Hippocampal formation (tissue), 2 donors: ENCODE data around the gene TMEM176B.
A peak's percentile ranks its signal among the peaks of the same experiment; 100 is the strongest.
"Not testable (repeated sequence)": the region's sequence is repeated elsewhere in the genome, so short reads cannot be mapped to it uniquely, and the experiment has no call there.

ENCODE experiments used
- DNase-seq, 2 donors: peaks; one replicate each; lab custom pipeline; 2025; lab: John Stamatoyannopoulos, UW

The TMEM176B gene

DNA sequence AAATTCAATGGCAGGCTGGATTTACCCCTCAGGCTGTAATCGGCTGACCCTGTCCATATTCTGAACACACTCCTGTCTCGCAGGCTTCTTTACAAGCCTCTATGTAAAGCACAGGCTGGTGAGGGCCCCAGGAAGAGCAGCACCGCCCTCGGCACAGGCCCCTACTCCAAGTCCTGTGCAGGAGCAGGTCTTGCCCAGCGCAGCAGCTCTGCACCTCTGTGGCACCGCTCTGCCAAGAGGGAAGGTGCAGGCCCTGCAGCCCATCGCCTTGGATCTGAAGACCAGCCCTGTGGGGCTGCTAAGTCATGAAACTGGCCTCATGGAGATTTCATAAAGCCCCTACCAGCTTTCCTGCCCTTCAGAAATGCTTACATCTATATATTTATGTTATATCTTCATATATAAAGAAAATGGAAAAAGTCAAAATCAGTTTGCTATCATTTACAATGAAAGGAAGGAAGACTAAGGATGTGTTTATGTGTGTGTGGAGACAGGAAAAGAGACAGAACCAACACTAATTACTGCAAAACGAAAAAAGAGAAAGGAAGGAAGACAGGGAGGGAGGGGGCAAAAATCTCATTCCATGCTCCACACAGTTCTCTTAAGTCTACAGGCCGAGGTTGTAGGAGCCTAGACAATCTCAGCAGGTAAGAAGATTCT, 9.6 kb downstream of the TMEM176B start:
- DNase-seq, result no peak

DNA sequence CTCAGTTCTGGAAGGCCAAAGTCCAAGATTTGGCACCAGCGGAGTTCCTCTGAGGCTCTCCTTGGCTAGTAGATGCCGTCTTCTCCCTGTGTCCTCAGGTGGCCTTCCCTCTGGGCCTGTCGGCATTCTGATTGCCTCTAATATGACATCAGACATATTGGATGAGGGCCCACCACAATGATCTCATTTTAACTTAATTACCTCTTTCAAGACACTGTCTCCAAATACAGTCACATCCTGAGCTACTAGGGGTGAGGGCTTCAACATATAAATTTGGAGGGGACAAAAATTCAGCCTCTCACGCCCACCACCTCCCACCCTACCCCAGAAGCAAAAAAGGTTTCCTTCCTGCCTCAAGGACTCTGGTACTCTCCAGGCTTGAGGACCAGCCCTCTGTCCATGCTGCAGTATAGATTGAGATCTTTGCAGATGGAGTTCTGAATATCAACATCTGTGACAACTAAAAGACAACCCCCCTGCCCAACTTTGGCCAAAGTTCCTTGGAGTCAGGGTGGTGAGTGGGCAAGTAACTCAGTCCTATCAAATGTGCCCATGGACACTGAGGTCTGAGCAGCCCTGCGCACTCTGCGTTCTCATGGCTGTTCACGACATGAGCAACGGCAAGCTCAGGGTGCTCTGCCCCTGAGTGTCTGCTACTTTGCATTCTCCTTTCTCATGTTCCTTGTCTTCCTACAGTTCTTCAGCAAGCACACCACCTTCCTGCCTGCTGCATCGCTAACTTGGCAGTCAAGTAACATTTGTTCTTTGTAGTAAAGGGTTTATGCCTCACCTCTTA, 11.5 kb downstream of the TMEM176B start:
- DNase-seq, result no peak

DNA sequence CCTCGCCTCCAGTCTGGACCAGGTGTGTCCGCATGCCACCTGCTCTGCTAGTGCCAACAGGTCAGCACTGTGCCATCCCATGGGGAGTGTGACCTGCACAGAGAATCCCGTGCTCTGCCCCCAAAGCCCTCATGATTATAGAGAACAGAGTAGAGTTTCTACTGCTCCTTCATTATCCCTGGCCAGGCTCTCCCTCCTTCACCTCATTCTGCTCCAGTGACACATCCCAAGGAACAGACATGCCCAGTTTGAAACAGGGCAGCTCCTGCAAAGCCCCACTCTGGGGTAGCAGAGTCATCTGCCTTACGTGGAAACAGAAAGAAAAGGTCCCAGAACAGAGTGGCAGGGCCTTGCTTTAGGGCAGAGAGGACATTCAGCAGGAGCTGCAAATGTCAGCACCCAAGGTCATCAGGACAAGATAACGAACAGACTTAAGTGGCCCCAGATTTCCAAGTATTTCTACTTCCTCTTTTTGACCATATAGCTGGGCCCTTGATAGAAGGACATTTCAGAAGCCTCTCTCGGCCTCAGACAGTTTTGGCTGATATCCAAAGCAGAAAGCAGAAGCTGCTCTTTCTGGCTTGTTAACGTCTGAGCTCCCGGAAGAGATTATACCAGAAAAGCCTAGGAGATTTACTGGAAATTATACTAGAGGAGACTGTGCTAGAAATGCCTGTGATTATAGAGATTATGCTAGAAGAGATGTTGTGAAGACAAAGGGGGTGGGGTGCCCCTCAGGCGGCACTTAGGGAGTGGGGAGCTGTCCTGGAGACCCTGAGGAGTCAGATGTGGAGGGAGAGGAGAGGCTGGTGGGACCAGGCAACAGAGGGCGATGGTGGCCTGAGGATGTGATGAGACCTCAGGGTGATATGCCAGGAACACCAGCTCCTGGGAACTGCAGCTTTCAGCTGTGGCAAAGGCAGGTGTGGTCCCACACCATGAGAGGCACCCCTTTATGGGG, 12.6 kb downstream of the TMEM176B start:
- peak; percentile 17 to 18 for DNase-seq

DNA sequence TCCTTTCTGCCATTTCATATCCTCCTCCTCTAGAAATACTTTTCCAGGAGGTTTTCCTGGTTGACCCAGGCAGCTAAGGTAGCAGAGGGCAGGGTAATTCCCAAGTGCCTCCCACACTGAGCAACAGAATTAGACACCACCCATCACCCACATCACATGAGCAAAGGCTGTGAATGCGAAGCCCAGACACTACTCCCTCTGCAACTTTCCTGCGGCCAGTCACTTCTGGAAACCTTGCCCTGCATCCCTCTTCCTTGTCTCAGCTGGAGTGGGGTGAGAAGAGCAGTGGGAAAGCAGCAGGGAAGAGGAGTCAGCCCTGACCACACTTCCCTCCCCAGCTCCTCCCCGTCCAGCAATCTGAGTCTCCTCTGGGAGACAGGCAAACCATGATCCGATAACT, 15.2 kb downstream of the TMEM176B start:
- DNase-seq, result no peak

DNA sequence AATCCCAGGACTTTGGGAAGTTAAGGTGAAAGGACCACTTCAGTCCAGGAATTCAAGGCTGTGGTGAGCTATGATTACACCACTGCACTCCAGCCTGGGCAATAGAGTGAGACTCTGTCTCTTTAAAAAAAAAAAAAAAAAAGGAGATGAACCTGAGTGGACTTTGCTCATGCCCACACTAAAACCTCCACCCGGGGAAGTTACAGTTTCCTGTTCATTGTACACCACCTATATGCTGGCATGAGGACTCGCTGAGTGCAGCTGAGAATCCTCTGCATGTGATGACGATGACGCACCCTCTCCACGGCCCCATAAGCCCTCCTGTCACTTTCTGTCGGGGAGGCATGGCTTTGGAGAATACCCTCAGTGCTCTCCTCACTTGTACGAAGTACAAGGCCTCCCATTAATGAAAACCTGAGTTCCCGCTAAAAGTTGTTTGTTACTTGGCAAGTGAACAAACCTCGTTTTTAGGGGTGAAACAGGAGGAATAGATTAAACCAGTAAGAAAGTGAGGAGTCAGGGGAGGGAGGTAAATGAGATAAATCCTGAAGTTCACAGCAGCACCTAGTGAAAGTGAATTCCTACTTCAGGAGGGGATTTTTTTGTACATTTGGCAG, 15.9 kb downstream of the TMEM176B start:
- no peak for DNase-seq

DNA sequence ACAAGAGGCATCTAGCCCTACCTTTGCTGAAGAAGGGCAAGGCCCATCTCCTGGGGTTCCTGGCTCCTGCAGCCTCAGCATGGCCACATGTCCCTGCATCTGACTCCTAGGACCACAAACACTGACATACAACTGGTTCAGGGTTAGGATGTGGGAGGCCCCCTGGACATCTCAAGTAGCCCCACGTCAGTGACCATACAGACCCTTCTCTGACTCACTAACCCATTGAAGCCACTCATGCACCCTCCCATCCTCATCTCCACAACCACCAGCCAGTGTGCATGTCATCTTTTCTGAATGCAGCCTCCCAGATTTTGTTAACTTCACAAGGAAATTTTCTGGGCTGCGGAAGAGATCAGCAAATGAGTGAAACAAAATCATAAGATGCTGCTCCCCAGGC, 18.2 kb downstream of the TMEM176B start:
- DNase-seq, result no peak

DNA sequence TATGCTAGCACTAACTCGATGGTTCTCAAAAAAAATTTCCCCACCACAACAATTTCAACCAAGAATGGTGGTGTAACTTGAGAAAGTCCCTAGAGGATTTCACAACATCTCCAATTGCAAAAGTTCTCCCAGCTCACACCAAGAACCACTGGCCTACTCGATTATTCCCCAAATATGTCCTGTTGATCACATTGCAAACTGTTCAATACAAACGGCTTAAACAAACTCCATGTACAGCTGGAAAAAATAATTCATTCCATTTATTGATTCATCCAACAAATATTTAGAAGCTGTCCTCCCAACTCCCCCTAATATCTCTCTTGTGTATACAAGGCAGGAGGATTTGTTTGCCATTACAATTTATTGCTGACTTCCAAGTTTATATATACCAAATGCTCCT, 19.1 kb downstream of the TMEM176B start:
- no peak for DNase-seq

DNA sequence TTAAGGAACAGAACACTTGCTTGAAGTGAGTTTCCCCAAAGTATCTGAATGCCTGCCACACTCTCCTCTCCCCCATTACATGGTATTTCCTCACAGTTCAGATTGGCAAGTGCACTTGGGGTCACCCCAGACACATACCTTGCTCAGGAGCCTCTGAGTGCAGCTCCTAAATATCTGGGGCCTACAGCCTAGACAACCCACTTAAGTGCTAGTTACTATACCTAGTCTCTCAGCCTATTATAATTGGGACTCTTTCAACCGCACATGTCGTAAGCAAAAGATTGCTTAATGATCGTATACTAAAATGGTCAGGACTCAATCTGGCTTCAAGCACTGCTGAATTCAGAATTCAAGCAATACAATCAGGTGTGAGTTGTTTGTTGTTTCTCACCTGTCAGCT, 19.9 kb downstream of the TMEM176B start:
- DNase-seq, result no peak

DNA sequence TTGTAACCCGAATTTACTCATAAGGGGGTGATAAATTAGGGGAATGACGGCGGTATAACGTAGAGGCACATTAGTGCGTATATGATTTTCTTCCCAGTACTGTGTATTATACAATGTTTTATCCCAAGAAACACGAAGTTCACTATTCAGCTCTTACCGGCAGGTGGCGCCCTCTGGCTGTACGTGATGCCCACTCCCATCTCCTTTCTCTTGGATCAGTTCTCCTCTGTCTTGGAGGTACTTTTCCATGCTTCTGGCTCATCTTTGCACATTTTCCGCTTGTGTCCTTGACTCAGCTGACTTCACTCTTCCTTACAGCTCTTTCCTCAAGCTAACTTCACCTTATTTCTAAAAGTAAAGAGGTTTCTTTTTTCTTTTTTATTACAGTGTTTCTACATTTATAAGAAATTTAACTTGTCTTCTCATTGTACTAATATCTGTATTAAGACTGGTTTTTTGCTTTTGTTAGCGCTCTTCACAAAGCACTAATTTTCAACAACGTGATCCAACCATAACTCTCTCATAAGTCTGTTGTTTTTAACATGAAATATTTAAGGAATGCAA, 21.3 kb downstream of the TMEM176B start:
- DNase-seq, result peak; percentile 67 to 69

DNA sequence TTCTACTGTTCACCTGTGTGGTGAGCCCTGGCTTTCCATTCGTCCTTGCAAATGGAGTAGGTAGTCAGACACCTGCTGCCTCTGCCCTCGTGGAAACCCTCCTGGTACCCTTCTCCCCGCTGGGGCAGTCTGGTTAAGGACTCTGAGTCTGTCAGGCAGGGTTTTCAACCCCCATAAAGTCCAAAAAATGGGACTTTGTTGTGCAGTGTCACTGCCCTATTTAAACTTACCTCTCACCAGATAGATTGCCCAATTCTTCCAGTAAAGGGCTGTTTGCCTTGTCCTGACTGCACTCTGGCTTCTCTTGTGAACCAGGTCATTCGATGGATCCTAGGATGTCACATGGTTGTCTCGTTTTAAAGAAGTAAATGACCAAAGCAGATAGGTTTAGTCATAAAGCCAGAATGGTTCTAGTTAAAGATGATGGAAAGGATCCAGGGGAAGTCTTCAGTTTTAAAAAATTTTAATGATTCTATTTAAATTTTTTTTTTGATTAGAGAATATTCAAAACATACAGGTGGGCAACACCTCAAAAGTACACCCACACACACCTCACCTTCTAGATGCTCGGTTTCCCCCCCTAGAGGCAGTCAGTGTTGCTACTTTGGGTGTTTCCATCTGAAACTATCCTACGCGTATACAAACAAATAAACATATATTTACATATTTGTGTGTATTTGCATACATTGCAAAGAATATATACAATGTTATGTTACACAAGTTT, 22.0 kb downstream of the TMEM176B start:
- no peak for DNase-seq

DNA sequence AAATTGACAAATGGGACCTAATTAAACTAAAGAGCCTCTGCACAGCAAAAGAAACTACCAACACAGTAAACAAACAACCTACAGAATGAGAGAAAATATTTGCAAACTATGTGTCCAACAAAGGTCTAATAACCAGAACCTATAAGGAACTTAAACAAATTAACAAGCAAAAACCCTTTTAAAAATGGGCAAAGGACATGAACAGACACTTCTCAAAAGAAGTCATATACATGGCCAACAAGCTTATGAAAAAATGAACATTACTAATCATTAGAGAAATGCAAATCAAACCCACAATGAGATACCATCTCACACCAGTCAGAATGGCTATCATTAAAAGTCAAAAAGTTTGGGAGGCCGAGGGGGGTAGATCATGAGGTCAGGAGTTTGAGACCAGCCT, 26.0 kb downstream of the TMEM176B start:
- DNase-seq, result not testable (repeated sequence)

DNA sequence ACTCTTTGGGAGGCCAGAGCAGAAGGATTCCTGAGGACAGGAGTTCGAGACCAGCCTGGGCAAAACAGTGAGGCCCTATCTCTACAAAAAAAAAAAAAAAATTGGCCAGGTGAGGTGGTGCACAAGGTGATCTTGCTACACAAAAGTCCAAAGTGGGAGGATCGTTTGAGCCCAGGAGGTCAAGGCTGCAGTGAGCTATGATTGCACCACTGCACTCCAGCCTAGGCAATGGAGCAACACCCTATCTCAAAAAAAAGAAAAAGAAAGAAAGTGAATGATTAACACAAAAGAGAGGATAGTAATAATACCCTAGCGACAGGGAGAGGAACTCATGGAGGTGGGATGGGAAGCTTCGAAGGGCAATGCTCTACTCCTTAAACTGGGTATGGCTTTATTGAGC, 30.4 kb downstream of the TMEM176B start:
- DNase-seq, result no peak

DNA sequence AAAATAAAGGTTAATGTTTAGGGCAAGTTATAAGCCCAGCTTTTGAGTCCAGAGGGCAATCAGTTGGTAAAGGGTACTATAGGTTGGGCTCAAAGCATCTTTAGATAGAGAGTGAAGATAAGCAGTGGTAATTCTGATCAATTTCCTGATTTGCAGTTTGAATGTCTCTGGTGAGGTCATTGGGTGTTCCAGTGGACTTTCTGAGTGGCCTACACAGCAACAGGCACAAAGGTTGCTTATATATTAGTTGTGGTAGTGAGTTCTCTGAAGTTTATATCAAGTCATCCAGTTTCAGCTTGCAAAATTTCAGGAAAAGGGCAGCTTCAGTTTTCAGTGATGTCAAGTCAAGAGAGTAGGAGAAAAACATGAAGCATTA, 33.8 kb downstream of the TMEM176B start:
- DNase-seq, result no peak

DNA sequence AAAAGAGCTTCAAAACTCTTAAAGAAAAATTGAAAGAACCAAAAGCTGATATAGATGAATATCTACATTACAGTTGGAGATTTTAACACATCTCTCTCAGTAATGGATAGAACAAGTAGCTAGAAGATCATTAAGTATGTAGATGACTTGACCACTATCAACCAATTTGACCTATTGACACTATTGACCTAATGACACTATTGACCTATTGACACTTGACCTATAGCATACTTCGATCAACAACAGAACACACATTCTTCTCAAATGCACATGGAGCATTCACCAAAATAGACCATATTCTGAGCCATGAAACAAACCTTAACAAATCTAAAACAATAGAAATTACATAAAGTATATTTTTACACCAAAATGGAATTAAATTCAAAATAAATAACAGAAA, 40.7 kb downstream of the TMEM176B start:
- DNase-seq, result no peak

DNA sequence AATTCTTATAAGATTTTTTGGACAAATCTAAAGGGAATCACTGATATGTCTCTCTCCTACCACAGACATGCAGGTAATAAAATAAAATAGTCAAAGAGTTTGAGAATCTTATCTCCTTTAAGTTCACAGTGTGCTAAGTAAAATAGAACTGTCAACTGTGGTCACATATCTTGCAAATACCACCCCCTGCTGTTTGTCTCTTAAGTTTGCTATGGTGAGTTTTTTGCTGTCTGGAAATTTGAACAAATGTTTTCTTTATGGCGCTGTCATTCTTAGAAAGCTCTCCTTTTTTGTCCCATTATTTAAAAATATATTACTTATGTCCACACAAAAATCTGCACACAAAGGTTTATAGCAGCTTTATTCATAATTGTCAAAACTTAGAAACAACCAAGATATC, 43.3 kb downstream of the TMEM176B start:
- peak in 1 of 2 donors; percentile 29 for DNase-seq

DNA sequence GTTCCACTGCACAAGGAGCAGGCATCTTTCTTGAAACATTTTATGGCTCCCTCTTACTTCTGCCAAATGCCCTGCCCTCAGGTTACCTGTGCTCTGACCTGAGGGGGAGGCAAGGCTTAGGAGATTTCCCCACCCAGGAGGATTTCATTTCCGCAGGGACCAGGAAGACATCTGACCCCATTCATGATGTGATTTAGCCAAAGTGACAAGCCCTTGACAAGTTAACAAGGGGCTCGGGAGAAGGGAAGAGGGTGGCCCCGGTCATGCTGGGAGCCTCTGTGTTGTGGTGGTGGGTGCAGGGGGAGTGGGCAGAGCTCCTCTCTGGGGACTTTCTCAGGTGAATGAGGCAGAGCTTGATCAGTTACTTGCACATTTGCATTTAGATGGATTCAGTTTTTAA, 44.0 kb downstream of the TMEM176B start:
- DNase-seq, result no peak

DNA sequence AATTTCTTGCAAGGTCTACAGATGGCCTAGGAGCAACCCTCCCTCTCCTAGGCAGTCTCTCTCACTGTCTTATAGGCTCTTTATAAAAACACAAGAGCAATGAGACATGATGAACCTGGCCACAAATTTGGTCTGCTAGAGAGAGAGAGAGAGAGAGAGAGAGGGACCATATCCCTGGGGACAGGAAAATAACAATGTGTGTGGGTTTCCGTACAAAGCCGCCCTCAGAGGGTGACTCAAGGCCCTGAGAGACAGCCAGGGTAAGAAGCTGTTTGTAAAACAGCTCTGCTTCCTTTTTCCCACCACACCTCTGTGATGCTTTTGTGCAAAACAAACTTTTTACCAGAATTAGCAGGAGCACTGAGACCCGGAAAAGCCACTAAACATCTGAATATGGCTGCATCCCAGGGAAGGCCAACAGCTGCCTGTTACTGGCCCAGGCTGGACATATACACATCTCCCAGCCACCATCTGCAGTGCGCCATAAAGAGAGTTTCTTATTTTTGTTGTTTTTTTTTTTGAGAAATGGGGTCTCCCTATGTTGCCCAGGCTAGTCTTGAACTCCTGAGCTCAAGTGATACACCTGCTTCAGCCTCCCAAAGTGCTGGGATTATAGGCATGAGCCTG, 44.6 kb downstream of the TMEM176B start:
- DNase-seq, result no peak

DNA sequence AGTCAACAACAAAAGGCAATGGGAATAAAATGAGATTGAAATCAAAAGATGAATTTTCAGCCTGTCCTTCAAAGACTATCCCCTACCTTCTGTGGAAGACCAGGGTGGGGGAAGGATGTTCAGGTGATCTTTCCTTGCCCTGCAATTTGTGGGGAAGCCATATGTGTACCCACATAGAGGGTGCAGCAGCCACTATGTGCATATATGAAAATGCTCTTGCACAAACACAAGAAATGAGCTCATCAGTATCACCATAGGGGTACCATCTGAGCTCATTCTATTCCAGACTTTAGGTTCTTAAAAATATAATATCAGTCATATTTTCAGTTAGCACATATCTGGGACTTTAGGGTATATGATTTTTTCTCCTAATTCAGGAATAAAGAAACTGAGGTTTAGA, 45.2 kb downstream of the TMEM176B start:
- DNase-seq, result no peak

DNA sequence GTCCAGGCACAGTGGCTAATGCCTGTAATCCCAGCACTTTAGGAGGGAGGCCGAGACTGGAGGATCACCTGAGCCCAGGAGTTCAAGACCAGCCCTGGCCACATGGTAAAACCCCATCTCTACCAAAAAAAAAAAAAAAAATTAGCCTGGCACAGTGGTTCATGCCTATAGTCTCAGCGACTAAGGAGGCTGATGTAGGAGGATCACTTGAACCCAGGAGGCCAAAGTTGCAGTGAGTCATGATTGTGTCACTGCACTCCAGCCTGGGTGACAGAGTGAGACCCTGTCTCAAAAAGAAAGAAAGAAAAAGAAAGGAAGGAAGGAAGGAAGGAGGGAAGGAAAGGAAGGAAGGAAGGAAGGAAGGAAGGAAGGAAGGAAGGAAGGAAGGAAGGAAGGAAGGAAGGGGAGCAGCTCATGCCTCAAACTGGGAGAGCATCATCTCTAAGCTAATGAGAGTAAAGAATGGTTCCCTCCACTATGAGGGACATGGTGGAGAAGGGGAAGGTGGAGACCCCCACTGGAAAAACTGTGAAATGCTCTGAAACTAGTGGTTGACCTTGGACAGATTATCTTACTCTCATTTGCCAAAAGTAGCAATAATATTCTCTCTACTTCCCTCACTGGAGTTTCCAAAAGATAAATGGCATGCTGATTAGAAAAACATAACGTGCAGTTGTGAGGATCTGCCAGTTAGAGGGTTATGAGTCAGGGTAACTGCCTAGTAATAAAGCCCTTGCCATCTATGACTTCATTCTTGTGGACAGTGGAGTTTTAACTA, 46.1 kb downstream of the TMEM176B start:
- no peak for DNase-seq

DNA sequence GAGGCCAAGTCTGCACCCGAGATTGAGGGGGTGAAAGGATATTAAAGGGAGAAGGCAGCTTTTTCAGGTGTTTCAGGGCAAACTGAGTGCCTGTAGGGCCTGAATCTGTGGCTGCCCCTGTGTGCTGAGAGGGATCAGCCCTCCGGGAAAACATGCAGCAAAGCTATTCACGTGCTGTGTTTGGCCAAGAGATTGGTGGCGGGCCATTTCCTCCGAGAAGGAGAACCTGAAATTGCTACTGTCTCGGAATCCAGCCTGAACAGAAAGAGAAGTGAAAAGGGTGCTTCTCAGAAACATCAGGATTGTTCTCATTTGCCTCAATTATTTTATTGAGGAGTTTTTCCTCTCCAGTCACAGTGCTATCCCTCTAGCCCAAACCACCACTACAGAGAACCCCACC, 46.9 kb downstream of the TMEM176B start:
- DNase-seq, result no peak
